Endothelial cell of umbilical vein (primary cell): ENCODE measurements around the gene USH2A. TPM values are rescaled to one million over a fixed set of nuclear protein-coding genes. Genes with fewer than 3 reads are reported as not detected.

Source experiments
- BruUV-seq: library from RNA; stranded (reverse); fragments of 400-500 nt; replicated peaks from 2 replicates; lab custom pipeline; 2021; lab: Mats Ljungman, UMichigan
- CTCF ChIA-PET: fragments of 300-600, 350-600 bp; sonication (Branson Sonifier 250); formaldehyde crosslinking; loops from one replicate; lab custom pipeline; 2021; ENCODE audit warnings: antibody characterized with exemption, inconsistent platforms; lab: Charles Lee
- POLR2A ChIA-PET: fragments of 300-600, 350-600 bp; sonication (Branson Sonifier 250); formaldehyde crosslinking; loops from one replicate; lab custom pipeline; 2021; ENCODE audit warnings: antibody characterized with exemption, inconsistent platforms; lab: Charles Lee
- DNase-seq: peaks from one replicate; pipeline ENCODE4 v3.0.0-alpha.2; 2011; ENCODE audit warnings: low read depth, low spot score
- FAIRE-seq: peaks from 2 replicates; lab custom pipeline; 2011; peaks lifted over from hg19 to GRCh38; lab: Jason Lieb, UNC
- H2AFZ ChIP-seq: 2 replicates; pipeline ENCODE4 v1.6.0; 2012; ENCODE audit warnings: low read depth, low read length, control low read depth, inconsistent platforms
- H3K27ac ChIP-seq: 2 replicates; pipeline ENCODE4 v1.5.1; 2011; ENCODE audit warnings: low read depth, mild to moderate bottlenecking, control low read depth, low read length, moderate library complexity; ENCODE audit not compliant: insufficient read depth
- H3K27me3 ChIP-seq, 2 experiments: 2 replicates each; pipeline versions ENCODE4 v1.6.0 to v1.6.1; 2011; ENCODE audit warnings: low read length in 2 of 2, mixed read lengths in 1 of 2; ENCODE audit not compliant: control insufficient read depth in 2 of 2, insufficient read depth in 2 of 2
- H3K36me3 ChIP-seq, 2 experiments: 2 replicates in 1 of 2; 3 replicates in 1 of 2; pipeline ENCODE4 v1.5.1; 2011; ENCODE audit warnings: low read length in 2 of 2, mild to moderate bottlenecking in 1 of 2, moderate library complexity in 1 of 2; ENCODE audit not compliant: control insufficient read depth in 2 of 2, insufficient read depth in 2 of 2; ENCODE audit errors: extremely low read depth in 1 of 2
- H3K4me1 ChIP-seq: 3 replicates; pipeline ENCODE4 v1.5.1; 2011; ENCODE audit warnings: mild to moderate bottlenecking, low read length; ENCODE audit not compliant: control insufficient read depth, insufficient read depth; ENCODE audit errors: extremely low read depth
- H3K4me2 ChIP-seq: 2 replicates; pipeline ENCODE4 v1.6.1; 2011; ENCODE audit warnings: low read length, control low read depth, mixed read lengths; ENCODE audit not compliant: insufficient read depth
- H3K4me3 ChIP-seq, 3 experiments: fragments of 200-600 bp in 1 of 3; sonication (generic), shearing (Covaris generic) in 1 of 3; replicated peaks in 1 of 3; 2 replicates each; pipeline ENCODE4 v1.5.1; 2011 to 2016; ENCODE audit warnings: control low read depth in 3 of 3, low read length in 3 of 3, mild to moderate bottlenecking in 2 of 3, inconsistent platforms in 1 of 3, low read depth in 1 of 3, moderate library complexity in 1 of 3; ENCODE audit not compliant: insufficient read depth in 1 of 3
- H3K79me2 ChIP-seq: 2 replicates; pipeline ENCODE4 v1.6.0; 2012; ENCODE audit warnings: low read length, inconsistent platforms; ENCODE audit not compliant: control insufficient read depth, insufficient read depth
- H3K9ac ChIP-seq: replicated peaks from 2 replicates; pipeline ENCODE3; 2011; ENCODE audit warnings: low read length, control low read depth; ENCODE audit not compliant: insufficient read depth; ENCODE audit errors: extremely low read depth
- H3K9me1 ChIP-seq: replicated peaks from 3 replicates; pipeline ENCODE4 v1.6.0; 2011; ENCODE audit warnings: mild to moderate bottlenecking, low read length; ENCODE audit not compliant: control insufficient read depth, insufficient read depth; ENCODE audit errors: extremely low read depth
- H3K9me3 ChIP-seq: replicated peaks from 2 replicates; pipeline ENCODE4 v1.5.1; 2012; ENCODE audit warnings: low read length, inconsistent platforms; ENCODE audit not compliant: control insufficient read depth, insufficient read depth
- H4K20me1 ChIP-seq: replicated peaks from 2 replicates; pipeline ENCODE3; 2011; ENCODE audit warnings: mild to moderate bottlenecking, low read length; ENCODE audit not compliant: control insufficient read depth, insufficient read depth; ENCODE audit errors: extremely low read depth
- GATA2 ChIP-seq: IDR thresholded peaks from 2 replicates; pipeline ENCODE4 v1.7.0; 2011; ENCODE audit warnings: low read depth, mild to moderate bottlenecking, moderate library complexity, mixed read lengths, low read length; ENCODE audit not compliant: insufficient read length, insufficient read depth
- JUN ChIP-seq: IDR thresholded peaks from 2 replicates; pipeline ENCODE4 v1.6.1; 2011; ENCODE audit warnings: borderline replicate concordance, low read depth; ENCODE audit not compliant: insufficient read length, insufficient read depth
- MYC ChIP-seq: IDR thresholded peaks from one replicate; pipeline ENCODE4 v1.6.1; 2011; ENCODE audit warnings: mild to moderate bottlenecking, low read depth, low read length
- POLR2AphosphoS5 ChIP-seq: IDR thresholded peaks from 2 replicates; pipeline ENCODE4 v1.6.1; 2012; ENCODE audit warnings: low read depth, mild to moderate bottlenecking, control low read depth, low read length, moderate library complexity; ENCODE audit not compliant: insufficient read depth
- dilution Hi-C: fragments of 300-500 bp; cut with MboI; formaldehyde crosslinking; loops from one replicate; pipeline ENCODE4 v1.15.0; 2019; ENCODE audit warnings: low sequenced_read_pairs; ENCODE audit not compliant: extremely low pct_ligation_motif_present
- intact Hi-C: fragments of 100-400 bp; cut with micrococcal nuclease; formaldehyde crosslinking; loops from one replicate; pipeline ENCODE4 v1.10.0; 2022
- polyA plus RNA-seq, 4 experiments: library from polyadenylated mRNA; depleted of rRNA in 3 of 4; stranded (reverse) in 3 of 4; unstranded in 1 of 4; fragments of >200 nt; gene quantifications; 2 replicates each; pipeline versions ENCODE4 v1.2.1 to v1.2.3, GENCODE V29; 2011 to 2012; ENCODE audit warnings: missing spikeins in 1 of 4
- total RNA-seq: library from RNA; stranded (reverse); gene quantifications from 2 replicates; pipeline ENCODE4 v1.2.3, GENCODE V29; 2021
- TF ChIP-seq, protein P1 (sequence below): IDR thresholded peaks from 2 replicates; pipeline ENCODE4 v1.6.1; 2011; ENCODE audit not compliant: insufficient read depth, insufficient read length
- TF ChIP-seq, protein P2 (sequence below), 2 donors: IDR thresholded peaks; 1 replicate in 1 of 2; 2 replicates in 1 of 2; pipeline ENCODE4 v1.5.1; 2011; ENCODE audit warnings: low read length in 2 of 2, mild to moderate bottlenecking in 2 of 2, moderate library complexity in 2 of 2, control low read depth in 1 of 2, inconsistent platforms in 1 of 2, low read depth in 1 of 2; ENCODE audit not compliant: insufficient read depth in 1 of 2; ENCODE audit errors: extremely low read depth in 1 of 2

USH2A gene
- total and polyA plus RNA-seq, 2 donors (not counting 3 experiments of a cell fraction or from before 2014, with no cell fraction given) = not detected

DNA sequence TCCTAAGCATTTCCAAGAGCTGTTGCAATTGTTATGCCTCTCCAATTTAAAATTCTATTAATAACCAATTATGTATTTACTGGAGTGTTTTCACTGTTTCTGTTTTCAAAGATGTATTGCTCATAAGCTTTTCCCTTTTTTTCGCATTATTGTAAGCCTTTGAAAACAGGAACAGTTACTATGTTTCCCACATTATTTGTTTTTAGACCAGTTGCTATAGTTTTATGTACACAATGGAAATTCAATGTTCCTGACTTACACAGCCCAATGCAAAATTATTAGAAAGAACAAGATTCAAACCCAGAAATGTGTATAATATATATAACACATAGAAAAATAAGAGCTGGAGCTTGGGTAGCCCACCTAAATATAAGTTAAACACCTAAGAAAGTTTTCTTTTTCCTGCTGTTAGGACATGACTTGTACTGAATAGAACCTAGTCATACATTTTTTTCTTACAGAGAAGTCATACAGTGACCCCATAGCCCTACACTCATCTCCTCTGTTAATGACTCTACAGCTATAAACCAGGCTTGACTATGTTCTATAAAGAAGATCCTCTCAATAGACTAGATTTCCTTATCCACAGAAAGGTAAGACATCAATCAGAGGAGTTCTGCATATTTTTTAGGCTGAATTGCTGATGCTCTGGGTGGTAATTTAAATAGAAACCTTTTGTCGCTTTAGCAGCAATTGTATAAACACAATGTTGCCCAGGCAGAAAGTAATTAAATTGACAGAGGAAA, 299.6 kb downstream of the USH2A start:
- Histone ChIP-seq H3K9ac (no peak overlapping the region), H3K27me3 (no peaks in the 10 kb centered on the region), H3K9me3 (peaks cover 2% of the 10 kb centered on the region), H3K4me3 (no peak overlapping the region), H3K79me2 (no peaks in the 10 kb centered on the region), H2AFZ (no peak overlapping the region), H3K9me1 (no peaks in the 10 kb centered on the region), H3K36me3 (no peaks in the 10 kb centered on the region), H3K4me1 (no peaks in the 10 kb centered on the region), H3K27ac (no peak overlapping the region), H3K4me2 (no peak overlapping the region), H4K20me1 (no peaks in the 10 kb centered on the region)
- DNase-seq (no peak), FAIRE-seq (no peak)
- no TSS peak for BruUV-seq
- TF ChIP-seq GATA2 = no peak
- TF ChIP-seq MYC = no peak
- TF ChIP-seq, protein P1, sequence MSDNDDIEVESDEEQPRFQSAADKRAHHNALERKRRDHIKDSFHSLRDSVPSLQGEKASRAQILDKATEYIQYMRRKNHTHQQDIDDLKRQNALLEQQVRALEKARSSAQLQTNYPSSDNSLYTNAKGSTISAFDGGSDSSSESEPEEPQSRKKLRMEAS = no peak
- TF ChIP-seq, protein P2, sequence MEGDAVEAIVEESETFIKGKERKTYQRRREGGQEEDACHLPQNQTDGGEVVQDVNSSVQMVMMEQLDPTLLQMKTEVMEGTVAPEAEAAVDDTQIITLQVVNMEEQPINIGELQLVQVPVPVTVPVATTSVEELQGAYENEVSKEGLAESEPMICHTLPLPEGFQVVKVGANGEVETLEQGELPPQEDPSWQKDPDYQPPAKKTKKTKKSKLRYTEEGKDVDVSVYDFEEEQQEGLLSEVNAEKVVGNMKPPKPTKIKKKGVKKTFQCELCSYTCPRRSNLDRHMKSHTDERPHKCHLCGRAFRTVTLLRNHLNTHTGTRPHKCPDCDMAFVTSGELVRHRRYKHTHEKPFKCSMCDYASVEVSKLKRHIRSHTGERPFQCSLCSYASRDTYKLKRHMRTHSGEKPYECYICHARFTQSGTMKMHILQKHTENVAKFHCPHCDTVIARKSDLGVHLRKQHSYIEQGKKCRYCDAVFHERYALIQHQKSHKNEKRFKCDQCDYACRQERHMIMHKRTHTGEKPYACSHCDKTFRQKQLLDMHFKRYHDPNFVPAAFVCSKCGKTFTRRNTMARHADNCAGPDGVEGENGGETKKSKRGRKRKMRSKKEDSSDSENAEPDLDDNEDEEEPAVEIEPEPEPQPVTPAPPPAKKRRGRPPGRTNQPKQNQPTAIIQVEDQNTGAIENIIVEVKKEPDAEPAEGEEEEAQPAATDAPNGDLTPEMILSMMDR (IDR thresholded peaks at IDR 0.05; ENCODE audit: extremely low read depth in 1 of 2, insufficient read depth in 1 of 2, low read depth in 1 of 2, low read length in 2 of 2) = no peak
- no peak for TF ChIP-seq JUN
- TF ChIP-seq POLR2AphosphoS5 = no peak
- CTCF ChIA-PET = no interaction called here
- dilution Hi-C loops (no loop called here), intact Hi-C loops (no loop called here)
- POLR2A ChIA-PET = no interaction called here
